ENCODE results near the gene GPR137B.

GPR137B gene

GRCh38 chr1:236117710-236118109, 24.6 kb upstream of the GPR137B start:
- no peak for DNase-seq

DNA sequence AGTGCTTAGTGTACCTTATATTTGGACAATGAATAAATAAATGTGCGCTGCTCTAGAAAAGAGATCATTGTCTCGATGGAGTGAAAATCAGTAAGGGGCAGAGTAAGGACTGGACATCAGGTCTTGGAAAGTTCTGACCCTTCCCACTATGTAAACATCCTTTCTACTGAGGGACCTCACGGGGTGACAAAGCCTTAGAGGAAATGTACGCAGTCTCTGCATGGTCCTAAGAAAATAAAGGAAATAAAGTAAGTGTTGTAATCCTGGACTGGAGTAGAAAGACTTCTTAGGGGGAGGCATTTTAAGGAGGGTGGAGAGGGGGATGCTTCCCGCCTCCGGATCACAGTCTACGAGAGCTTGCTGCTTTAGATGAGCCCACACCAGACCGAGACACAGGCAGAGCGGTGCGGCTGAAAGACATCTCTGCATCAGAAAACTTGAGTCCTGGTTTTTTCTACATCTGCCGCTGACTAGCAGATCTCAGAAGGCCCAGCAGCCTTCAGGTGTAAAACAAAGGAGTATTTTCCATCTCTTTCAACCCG, 22.3 kb upstream of the GPR137B start:
- DNase-seq: no peak

- DNase-seq: no peak
Observed at GRCh38 chr1:236120721-236121153, 21.6 kb upstream of the GPR137B start.

DNA sequence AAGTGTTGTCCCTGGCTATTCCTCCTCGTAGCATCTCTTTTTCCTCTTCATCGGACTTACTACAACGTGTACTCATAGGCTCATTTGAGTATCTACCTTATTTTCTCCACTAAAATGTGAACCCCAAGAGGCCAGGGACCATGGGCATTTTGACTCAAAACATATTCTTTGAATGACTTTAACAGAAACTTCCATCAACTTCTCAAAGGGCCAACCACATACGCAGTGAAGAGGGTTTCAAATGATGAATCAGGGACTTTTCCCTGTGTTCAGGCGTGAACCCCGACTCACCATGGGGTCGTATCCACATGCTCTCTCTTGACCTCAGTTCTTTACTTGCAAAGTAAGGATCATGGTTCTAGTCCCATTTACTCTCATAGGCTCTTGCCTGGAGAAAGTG, 20.2 kb upstream of the GPR137B start:
- DNase-seq: no peak

GRCh38 chr1:236123563-236123962, 18.8 kb upstream of the GPR137B start:
- DNase-seq: no peak

- no peak for DNase-seq
Observed at GRCh38 chr1:236124965-236125364, 17.4 kb upstream of the GPR137B start.

- no peak for DNase-seq
Observed at GRCh38 chr1:236127045-236127444, 15.3 kb upstream of the GPR137B start.

DNA sequence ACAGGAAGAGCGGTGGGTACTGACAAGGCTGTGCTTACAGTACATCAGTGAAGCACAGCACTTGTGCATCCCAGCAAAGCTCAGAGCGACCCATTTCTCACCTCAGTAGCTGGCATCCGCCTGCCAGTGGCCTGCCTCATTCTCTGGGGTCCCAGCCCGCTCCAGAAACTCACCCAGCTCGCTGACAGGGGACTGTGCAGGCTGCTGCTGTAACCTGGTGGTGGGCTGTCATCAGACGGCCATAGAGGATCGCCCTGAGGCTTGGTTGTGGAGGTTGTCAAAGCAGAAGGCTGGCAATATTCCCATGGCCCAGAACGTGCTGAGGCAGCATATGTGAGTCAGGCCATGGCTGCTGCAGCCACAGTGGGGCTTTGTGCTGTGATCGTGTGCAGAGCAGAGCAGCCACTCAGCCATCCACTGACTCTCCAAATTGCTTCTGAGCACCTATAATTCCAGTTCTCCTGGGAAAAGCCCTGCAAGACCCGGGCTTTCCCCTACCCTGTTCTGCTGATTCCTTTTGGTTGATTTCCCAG, 13.6 kb upstream of the GPR137B start:
- no peak for DNase-seq

- no peak for DNase-seq
Observed at GRCh38 chr1:236129306-236129705, 13.0 kb upstream of the GPR137B start.

GRCh38 chr1:236130372-236130771, 12.0 kb upstream of the GPR137B start:
- no peak for DNase-seq

- DNase-seq: no peak
Observed at GRCh38 chr1:236131916-236132315, 10.4 kb upstream of the GPR137B start.

DNA sequence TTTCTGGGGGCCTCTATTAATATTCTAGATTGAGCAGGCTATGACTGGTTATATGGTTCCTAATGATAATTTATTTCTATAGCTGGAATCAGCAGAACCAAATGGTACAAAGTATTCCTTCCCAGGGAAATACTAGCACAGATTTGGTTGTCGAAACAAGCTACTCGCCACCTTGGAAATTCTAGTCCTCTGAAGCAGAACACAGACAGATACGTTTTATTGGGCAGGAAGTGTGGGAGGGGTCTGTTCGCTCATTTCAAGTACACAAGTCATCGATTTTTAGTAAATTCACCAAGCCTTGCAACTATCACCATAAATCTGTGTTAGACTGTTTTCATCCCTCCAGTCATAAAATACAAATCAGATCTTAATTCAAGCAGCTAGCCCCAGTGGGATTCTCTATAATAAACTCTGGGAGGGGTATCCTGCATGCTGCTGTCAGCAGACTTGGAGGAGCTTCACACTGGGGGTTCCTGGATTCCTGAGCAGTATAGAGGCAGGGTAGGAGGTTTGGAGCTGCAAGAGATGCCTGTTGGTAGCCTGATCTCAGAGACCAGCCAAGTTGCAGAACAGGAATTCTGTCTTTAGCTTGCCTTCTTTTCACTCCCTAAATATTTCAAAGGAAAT, 9.8 kb upstream of the GPR137B start:
- no peak for DNase-seq

DNA sequence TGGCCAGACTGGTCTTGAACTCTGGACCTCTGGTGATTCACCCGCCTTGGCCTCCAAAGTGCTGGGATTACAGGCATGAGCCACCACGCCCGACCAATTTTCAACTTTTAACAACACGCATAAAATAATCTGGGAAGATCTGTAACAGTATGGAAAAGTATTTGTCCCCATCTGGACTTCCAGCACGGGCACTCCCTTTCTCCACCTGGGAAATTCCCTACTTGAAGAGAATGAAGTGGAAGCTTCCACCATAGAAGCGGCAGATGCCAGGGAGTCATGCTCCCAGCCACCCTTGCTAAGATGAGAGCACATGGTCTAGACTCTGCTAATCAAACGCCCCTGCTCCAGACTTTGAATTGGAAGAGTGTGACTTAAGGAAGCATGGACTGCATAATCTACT, 9.0 kb upstream of the GPR137B start:
- no peak for DNase-seq

DNA sequence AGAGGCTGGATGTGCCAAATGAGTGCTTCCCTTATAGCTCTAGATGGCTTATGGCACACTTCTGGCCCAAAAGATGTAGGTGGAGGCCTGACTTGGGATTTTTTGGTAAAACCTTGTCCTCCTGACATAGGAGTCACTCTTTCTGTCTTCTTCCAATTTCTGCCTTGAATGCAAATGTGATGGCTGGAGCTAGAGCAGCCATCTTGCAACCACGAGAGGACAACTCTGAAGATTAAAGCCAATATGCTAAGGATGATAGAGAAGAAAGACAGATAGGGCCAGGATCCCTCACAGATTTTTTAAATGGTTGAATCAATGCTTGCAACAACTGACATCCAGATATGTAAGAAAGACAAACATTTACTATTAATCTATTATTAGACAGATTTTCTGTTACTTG, 8.5 kb upstream of the GPR137B start:
- DNase-seq: no peak

DNA sequence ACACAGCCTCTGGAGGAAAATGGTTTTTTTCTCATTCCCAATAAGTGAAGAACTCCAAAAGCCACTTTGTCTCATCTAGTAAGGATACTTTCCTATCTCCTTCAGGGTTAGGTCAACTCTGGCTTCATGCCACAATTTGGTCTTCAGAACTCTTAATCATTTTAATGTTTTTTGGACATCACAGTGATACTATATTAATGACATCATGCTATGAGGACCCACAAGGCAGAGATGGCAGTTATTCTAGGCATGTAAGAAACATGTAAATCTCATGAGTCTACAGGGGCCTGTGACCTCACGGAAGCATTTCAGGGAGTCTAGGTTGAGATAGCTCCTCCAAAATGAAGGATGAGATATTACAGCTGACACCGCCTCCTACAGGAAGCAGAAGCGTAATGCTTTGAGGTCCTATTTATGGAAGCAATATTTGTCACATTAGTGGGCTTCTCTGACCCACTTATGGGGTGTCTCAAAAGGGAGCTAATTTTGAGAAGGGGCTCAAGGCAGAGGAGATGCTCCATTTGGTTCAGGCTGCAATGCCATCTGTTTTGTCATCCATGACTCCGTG, 5.0 kb upstream of the GPR137B start:
- DNase-seq: no peak

DNA sequence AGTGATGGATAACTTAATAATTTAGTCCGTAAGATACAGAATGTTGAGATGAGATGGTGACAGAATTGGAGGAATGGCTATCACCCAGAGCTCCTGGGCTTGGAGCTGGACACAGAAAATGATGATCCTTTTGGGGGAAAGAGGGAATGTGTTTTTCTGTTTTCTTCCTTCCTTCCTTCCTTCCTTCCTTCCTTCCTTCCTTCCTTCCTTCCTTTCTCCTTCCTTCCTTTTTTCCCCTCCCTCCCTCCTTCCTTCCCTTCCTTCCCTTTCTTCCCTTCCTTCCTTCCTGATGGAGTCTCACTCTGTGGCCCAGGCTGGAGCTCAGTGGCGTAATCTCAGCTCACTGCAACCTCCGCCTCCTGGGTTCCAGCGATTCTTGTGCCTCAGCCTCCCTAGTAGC, 2.8 kb upstream of the GPR137B start:
- DNase-seq: no peak

DNA sequence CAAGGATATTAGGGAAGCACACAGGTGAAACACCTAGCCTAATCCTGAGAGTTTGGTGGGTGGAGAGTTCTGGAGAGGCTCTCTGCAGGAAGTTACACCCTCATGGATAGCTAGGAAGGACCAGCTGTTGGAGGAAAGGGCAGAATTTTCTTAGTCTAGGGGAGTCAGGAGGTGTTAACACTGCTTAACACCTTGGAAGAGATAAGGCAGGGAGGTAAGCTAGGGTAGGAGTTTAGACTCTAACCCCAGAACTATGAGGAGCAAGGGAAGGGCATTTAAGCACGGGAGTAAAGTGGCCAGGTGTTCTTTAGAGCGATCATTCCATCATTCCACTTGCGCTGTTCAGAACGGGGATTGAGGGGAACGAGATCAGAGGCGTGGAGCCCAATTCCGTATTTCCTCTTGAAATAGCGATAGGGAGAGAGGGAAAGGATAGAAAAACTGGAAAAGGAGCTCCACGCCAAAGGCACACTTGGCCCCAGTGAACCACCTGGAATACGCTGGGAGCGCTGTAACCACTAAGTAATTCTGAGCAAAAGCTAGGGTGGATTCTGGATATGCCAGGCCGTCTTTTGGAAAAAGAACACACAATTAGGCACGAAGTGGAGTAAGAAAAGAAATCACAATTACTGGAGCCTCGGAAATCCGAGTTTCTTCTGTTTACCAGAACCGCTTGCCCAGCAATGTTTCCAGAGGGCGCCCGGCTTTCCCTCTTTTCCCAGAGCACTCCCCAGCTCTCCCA, 1.5 kb upstream of the GPR137B start:
- DNase-seq: no peak

- peak; percentile 13 for DNase-seq
Observed at GRCh38 chr1:236141447-236142252, 689 bp upstream of the GPR137B start.

GRCh38 chr1:236143104-236143948, 987 bp downstream of the GPR137B start:
- DNase-seq: no peak

DNA sequence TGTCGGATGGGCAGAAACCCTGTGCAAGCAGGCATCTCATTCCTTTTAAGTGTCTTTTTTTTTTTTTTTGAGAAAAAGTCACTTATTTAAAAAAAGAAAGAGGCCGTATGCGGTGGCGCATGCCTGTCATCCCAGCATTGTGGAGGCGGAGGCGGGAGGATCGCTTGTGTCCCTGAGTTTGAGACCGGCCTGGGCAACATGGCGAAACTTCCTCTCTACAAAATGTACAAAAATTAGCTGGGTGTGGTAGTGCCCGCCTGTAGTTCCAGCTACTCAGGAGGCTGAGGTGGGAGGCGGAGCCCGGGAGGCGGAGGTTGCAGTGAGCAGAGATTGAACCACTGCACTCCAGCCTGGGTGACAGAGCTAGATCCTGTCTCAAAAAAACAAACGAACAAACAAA, 1.7 kb downstream of the GPR137B start:
- no peak for DNase-seq

- DNase-seq: no peak
Observed at GRCh38 chr1:236144446-236145150, 2.3 kb downstream of the GPR137B start.
